HL-60 (cell line): ENCODE measurements around the gene FAN1.

Source experiments
- DNase-seq, 2 experiments: peaks; one replicate each; pipeline ENCODE4 v3.0.0-alpha.2; 2010 to 2020; ENCODE audit warnings: low read depth in 1 of 2, low spot score in 1 of 2
- H3K27ac ChIP-seq: fragments of 250-450 bp; sonication (Bioruptor Pico); replicated peaks from 2 replicates; pipeline ENCODE4 v1.5.1; 2020; ENCODE audit warnings: mild to moderate bottlenecking, moderate library complexity
- H3K27me3 ChIP-seq: fragments of 250-450 bp; sonication (Bioruptor Pico); 2 replicates; pipeline ENCODE4 v1.5.1; 2021; ENCODE audit warnings: mild to moderate bottlenecking, moderate library complexity; ENCODE audit not compliant: insufficient read depth, poor library complexity, severe bottlenecking
- H3K4me3 ChIP-seq: replicated peaks from 2 replicates; pipeline ENCODE4 v1.5.1; 2011; ENCODE audit warnings: mild to moderate bottlenecking, control low read depth, low read length; ENCODE audit not compliant: insufficient read depth
- GABPA ChIP-seq: IDR thresholded peaks from 2 replicates; pipeline ENCODE4 v1.6.1; 2012; ENCODE audit warnings: low read depth
- POLR2AphosphoS5 ChIP-seq: IDR thresholded peaks from 2 replicates; pipeline ENCODE4 v1.6.1; 2012; ENCODE audit warnings: low read depth
- SPI1 ChIP-seq: IDR thresholded peaks from 2 replicates; pipeline ENCODE4 v1.6.1; 2012; ENCODE audit warnings: low read depth, mild to moderate bottlenecking, borderline replicate concordance
- TF ChIP-seq, protein P1 (sequence below): IDR thresholded peaks from 2 replicates; pipeline ENCODE4 v1.6.1; 2012; ENCODE audit warnings: low read depth; ENCODE audit not compliant: insufficient replicate concordance
- TF ChIP-seq, protein P2 (sequence below): IDR thresholded peaks from one replicate; pipeline ENCODE4 v1.5.1; 2011; ENCODE audit warnings: low read length, control low read depth, inconsistent platforms; ENCODE audit not compliant: insufficient read depth

The FAN1 gene

DNA sequence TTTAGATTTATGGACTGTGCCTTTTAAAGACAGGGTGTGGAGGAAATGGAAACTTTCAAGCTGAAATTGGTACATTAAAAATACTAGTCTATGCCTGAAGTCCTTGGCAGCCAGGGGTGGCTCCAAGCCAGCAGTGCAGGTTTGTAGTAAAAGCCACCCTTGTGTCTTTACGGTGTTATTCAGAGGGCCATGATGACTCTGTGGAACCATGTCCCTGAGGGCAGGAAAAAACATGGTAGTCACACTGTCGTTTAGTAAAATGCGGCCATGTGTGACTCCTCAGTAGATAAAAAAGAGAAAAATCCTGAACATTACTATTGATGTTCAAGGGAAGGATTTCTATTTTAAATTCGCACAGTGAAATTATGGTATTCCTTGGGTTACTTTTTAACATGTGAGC lies 2.7 kb downstream of the FAN1 start:
- TF ChIP-seq SPI1 (no peak), GABPA (no peak), POLR2AphosphoS5 (no peak)
- TF ChIP-seq, protein P1, sequence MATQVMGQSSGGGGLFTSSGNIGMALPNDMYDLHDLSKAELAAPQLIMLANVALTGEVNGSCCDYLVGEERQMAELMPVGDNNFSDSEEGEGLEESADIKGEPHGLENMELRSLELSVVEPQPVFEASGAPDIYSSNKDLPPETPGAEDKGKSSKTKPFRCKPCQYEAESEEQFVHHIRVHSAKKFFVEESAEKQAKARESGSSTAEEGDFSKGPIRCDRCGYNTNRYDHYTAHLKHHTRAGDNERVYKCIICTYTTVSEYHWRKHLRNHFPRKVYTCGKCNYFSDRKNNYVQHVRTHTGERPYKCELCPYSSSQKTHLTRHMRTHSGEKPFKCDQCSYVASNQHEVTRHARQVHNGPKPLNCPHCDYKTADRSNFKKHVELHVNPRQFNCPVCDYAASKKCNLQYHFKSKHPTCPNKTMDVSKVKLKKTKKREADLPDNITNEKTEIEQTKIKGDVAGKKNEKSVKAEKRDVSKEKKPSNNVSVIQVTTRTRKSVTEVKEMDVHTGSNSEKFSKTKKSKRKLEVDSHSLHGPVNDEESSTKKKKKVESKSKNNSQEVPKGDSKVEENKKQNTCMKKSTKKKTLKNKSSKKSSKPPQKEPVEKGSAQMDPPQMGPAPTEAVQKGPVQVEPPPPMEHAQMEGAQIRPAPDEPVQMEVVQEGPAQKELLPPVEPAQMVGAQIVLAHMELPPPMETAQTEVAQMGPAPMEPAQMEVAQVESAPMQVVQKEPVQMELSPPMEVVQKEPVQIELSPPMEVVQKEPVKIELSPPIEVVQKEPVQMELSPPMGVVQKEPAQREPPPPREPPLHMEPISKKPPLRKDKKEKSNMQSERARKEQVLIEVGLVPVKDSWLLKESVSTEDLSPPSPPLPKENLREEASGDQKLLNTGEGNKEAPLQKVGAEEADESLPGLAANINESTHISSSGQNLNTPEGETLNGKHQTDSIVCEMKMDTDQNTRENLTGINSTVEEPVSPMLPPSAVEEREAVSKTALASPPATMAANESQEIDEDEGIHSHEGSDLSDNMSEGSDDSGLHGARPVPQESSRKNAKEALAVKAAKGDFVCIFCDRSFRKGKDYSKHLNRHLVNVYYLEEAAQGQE: no peak
- TF ChIP-seq, protein P2, sequence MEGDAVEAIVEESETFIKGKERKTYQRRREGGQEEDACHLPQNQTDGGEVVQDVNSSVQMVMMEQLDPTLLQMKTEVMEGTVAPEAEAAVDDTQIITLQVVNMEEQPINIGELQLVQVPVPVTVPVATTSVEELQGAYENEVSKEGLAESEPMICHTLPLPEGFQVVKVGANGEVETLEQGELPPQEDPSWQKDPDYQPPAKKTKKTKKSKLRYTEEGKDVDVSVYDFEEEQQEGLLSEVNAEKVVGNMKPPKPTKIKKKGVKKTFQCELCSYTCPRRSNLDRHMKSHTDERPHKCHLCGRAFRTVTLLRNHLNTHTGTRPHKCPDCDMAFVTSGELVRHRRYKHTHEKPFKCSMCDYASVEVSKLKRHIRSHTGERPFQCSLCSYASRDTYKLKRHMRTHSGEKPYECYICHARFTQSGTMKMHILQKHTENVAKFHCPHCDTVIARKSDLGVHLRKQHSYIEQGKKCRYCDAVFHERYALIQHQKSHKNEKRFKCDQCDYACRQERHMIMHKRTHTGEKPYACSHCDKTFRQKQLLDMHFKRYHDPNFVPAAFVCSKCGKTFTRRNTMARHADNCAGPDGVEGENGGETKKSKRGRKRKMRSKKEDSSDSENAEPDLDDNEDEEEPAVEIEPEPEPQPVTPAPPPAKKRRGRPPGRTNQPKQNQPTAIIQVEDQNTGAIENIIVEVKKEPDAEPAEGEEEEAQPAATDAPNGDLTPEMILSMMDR: no peak
- DNase-seq: no peak
- Histone ChIP-seq H3K4me3 (no peak overlapping the region), H3K27ac (no peak overlapping the region), H3K27me3 (no peaks in the 10 kb centered on the region)

DNA sequence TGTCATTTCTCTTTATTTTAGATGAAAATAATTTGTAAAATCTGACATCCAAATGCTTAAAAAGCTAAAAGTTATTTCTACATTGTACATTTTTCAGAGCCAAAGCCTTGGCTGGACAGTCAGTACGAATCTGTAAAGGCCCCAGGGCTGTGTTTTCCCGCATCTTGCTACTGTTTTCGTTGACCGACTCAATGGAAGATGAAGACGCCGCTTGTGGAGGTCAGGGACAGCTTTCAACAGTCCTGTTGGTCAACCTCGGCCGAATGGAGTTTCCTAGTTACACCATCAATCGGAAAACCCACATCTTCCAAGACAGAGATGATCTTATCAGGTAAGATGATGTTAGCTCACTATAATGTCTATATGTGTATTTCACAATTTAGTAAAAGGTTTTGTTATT lies 10.0 kb downstream of the FAN1 start:
- no peak for DNase-seq
- TF ChIP-seq, protein P1: no peak
- no peak for TF ChIP-seq POLR2AphosphoS5
- TF ChIP-seq SPI1: no peak
- no peak for TF ChIP-seq GABPA
- TF ChIP-seq, protein P2: no peak
- H3K4me3 ChIP-seq: no peak overlapping the region
- no peak overlapping the region for H3K27ac ChIP-seq
- H3K27me3 ChIP-seq: no peaks in the 10 kb centered on the region

DNA sequence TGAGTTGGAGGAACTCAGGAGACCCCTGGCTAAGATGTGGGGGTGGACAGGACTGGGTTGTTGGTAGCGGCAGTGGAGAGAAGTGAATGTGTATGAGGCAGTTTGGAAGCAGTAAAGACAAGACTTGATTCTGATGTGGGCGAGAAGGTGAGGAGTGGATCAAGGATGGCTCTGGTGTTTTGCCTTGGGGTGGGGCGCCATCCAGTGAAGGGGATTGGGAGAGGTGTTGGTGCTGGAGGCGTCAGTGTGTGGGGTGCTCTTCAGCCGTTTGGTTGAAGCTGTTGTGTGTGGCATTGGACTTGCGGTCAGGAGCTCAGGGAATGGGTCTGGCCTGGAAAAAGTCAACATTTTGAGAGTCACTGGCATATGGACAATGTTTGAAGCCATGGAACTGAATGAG lies 13.3 kb downstream of the FAN1 start:
- no peak overlapping the region for H3K27ac ChIP-seq
- TF ChIP-seq POLR2AphosphoS5: no peak
- TF ChIP-seq, protein P1: no peak
- TF ChIP-seq, protein P2: no peak
- no peak for TF ChIP-seq GABPA
- TF ChIP-seq SPI1: no peak
- no peak overlapping the region for H3K4me3 ChIP-seq
- DNase-seq: no peak
- H3K27me3 ChIP-seq: no peaks in the 10 kb centered on the region
